ENCODE data around the gene OSBPL6. TPM values are rescaled to one million over a fixed set of nuclear protein-coding genes. Genes with fewer than 3 reads are reported as not detected.
"Not testable (repeated sequence)": the region's sequence is repeated elsewhere in the genome, so short reads cannot be mapped to it uniquely, and the experiment has no call there.

Gene OSBPL6
- polyA plus RNA-seq, 1 donor, result 4.6 TPM

DNA sequence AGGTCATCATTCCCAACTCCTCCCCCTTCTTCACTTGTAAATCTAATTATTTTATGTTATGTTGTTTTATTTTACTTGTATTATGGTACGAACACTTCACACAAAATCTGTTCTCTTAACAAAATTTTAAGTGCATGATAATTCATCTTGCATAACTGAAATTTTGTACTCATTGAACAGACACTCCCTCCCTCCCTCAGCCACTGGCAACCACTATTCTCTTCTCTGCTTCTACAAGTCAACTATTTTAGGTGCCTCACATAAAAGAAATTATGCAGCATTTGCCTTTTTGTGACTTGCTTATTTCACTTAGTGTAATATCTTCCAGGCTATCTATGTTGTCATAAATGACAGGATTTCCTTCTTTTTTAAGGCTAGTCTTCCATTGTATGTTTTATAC, 30.4 kb upstream of the OSBPL6 start:
- no peak overlapping the region for H3K27ac ChIP-seq (ENCODE audit: low read length)
- no peaks in the 10 kb centered on the region for H3K9me3 ChIP-seq (ENCODE audit: control insufficient read depth, low read depth, low read length)
- DNase-seq, result no peak
- H3K4me1 ChIP-seq (ENCODE audit: control insufficient read depth, insufficient read depth, low read length), result no peaks in the 10 kb centered on the region
- H3K27me3 ChIP-seq (ENCODE audit: control insufficient read depth, insufficient read depth, low read length), result no peaks in the 10 kb centered on the region
- no CpG with 5 or more reads among the region's 1 CpG for WGBS (ENCODE audit: insufficient coverage, low lambda C conversion rate)
- H3K4me3 ChIP-seq (ENCODE audit: low read length), result no peak overlapping the region
- no peaks in the 10 kb centered on the region for H3K36me3 ChIP-seq (ENCODE audit: control insufficient read depth, insufficient read depth, low read length)

GRCh38 chr2:178173657-178174056, 20.7 kb upstream of the OSBPL6 start:
- no peak overlapping the region for H3K27ac ChIP-seq (ENCODE audit: low read length)
- DNase-seq, result no peak
- 100% methylated on average over 1 of the region's 1 CpG for WGBS (ENCODE audit: insufficient coverage, low lambda C conversion rate)
- H3K4me3 ChIP-seq (ENCODE audit: low read length), result no peak overlapping the region
- no peaks in the 10 kb centered on the region for H3K9me3 ChIP-seq (ENCODE audit: control insufficient read depth, low read depth, low read length)
- no peaks in the 10 kb centered on the region for H3K4me1 ChIP-seq (ENCODE audit: control insufficient read depth, insufficient read depth, low read length)
- H3K27me3 ChIP-seq (ENCODE audit: control insufficient read depth, insufficient read depth, low read length), result no peaks in the 10 kb centered on the region
- H3K36me3 ChIP-seq (ENCODE audit: control insufficient read depth, insufficient read depth, low read length), result no peaks in the 10 kb centered on the region

GRCh38 chr2:178177066-178177679, 17.1 kb upstream of the OSBPL6 start:
- Histone ChIP-seq H3K4me1 (ENCODE audit: control insufficient read depth, insufficient read depth, low read length) (no peaks in the 10 kb centered on the region), H3K36me3 (ENCODE audit: control insufficient read depth, insufficient read depth, low read length) (no peaks in the 10 kb centered on the region), H3K9me3 (ENCODE audit: control insufficient read depth, low read depth, low read length) (no peaks in the 10 kb centered on the region), H3K27ac (ENCODE audit: low read length) (no peak overlapping the region), H3K4me3 (ENCODE audit: low read length) (no peak overlapping the region), H3K27me3 (ENCODE audit: control insufficient read depth, insufficient read depth, low read length) (no peaks in the 10 kb centered on the region)
- DNase-seq, result peak in 1 of 2 donors; percentile 16
- 100% methylated on average over 1 of the region's 1 CpG for WGBS (ENCODE audit: insufficient coverage, low lambda C conversion rate)

- DNase-seq; H3K9me3 ChIP-seq (ENCODE audit: control insufficient read depth, low read depth, low read length); H3K4me3 ChIP-seq (ENCODE audit: low read length); H3K27me3 ChIP-seq (ENCODE audit: control insufficient read depth, insufficient read depth, low read length); H3K27ac ChIP-seq (ENCODE audit: low read length); H3K36me3 ChIP-seq (ENCODE audit: control insufficient read depth, insufficient read depth, low read length); H3K4me1 ChIP-seq (ENCODE audit: control insufficient read depth, insufficient read depth, low read length): not testable (repeated sequence)
- no CpG with 5 or more reads among the region's 2 CpGs for WGBS (ENCODE audit: insufficient coverage, low lambda C conversion rate)
Observed at GRCh38 chr2:178180648-178181047, 13.7 kb upstream of the OSBPL6 start.

DNA sequence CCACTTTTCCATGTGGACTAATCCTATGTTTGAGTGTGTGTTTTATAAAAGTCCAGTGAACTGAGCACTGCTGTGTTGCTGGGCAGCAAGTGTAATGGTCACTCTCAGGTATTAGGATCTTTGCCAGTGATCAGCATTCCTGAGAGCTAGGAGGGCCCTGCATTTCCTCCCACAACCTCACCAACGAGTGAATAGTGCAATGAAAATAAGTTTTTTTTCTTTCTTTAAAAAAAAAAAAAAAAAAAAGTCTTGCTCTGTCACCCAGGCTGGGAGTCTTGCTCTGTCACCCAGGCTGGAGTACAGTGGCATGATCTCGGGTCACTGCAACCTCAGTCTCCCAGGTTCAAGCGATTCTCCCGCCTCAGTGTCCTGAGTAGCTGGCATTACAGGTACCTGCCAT, 6.5 kb upstream of the OSBPL6 start:
- Histone ChIP-seq H3K27me3 (ENCODE audit: control insufficient read depth, insufficient read depth, low read length) (peaks cover 15% of the 10 kb centered on the region), H3K4me1 (ENCODE audit: control insufficient read depth, insufficient read depth, low read length) (no peaks in the 10 kb centered on the region), H3K36me3 (ENCODE audit: control insufficient read depth, insufficient read depth, low read length) (no peaks in the 10 kb centered on the region), H3K9me3 (ENCODE audit: control insufficient read depth, low read depth, low read length) (no peaks in the 10 kb centered on the region), H3K27ac (ENCODE audit: low read length) (no peak overlapping the region), H3K4me3 (ENCODE audit: low read length) (no peak overlapping the region)
- WGBS (ENCODE audit: insufficient coverage, low lambda C conversion rate), result no CpG with 5 or more reads among the region's 4 CpGs
- DNase-seq, result no peak

DNA sequence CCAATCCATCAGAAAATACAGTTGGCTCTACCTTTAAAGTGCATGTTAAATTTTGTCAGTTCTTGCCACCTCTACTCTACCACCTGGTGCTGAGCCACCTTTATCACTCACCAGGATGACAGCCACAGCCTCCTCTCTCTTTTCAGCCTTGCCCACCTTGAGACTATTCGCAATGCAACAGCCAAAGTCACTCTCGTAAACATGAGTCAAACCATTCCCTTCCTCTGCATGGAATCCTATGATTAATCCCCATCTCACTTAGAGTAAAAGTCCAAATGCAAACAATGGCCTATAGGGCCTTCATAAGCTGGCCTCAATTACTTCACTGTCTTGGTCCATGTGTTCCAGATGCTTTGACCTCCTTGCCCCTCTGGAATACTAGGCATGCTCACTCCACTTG, 5.8 kb upstream of the OSBPL6 start:
- Histone ChIP-seq H3K4me1 (ENCODE audit: control insufficient read depth, insufficient read depth, low read length) (no peaks in the 10 kb centered on the region), H3K4me3 (ENCODE audit: low read length) (no peak overlapping the region), H3K36me3 (ENCODE audit: control insufficient read depth, insufficient read depth, low read length) (no peaks in the 10 kb centered on the region), H3K27me3 (ENCODE audit: control insufficient read depth, insufficient read depth, low read length) (peaks cover 19% of the 10 kb centered on the region), H3K9me3 (ENCODE audit: control insufficient read depth, low read depth, low read length) (no peaks in the 10 kb centered on the region), H3K27ac (ENCODE audit: low read length) (no peak overlapping the region)
- WGBS (ENCODE audit: insufficient coverage, low lambda C conversion rate), result no CpG with 5 or more reads among the region's 2 CpGs
- no peak for DNase-seq

- Histone ChIP-seq H3K36me3 (ENCODE audit: control insufficient read depth, insufficient read depth, low read length) (no peaks in the 10 kb centered on the region), H3K27ac (ENCODE audit: low read length) (no peak overlapping the region), H3K4me3 (ENCODE audit: low read length) (no peak overlapping the region), H3K4me1 (ENCODE audit: control insufficient read depth, insufficient read depth, low read length) (peaks cover 3% of the 10 kb centered on the region), H3K27me3 (ENCODE audit: control insufficient read depth, insufficient read depth, low read length) (peaks cover 19% of the 10 kb centered on the region), H3K9me3 (ENCODE audit: control insufficient read depth, low read depth, low read length) (no peaks in the 10 kb centered on the region)
- no peak for DNase-seq
- 40% methylated on average over 1 of the region's 6 CpGs for WGBS (ENCODE audit: insufficient coverage, low lambda C conversion rate)
Observed at GRCh38 chr2:178191004-178191508, 3.3 kb upstream of the OSBPL6 start.

GRCh38 chr2:178191511-178191910, 2.8 kb upstream of the OSBPL6 start:
- H3K9me3 ChIP-seq (ENCODE audit: control insufficient read depth, low read depth, low read length), result no peaks in the 10 kb centered on the region
- H3K4me1 ChIP-seq (ENCODE audit: control insufficient read depth, insufficient read depth, low read length), result peaks cover 3% of the 10 kb centered on the region
- H3K27ac ChIP-seq (ENCODE audit: low read length), result no peak overlapping the region
- DNase-seq, result no peak
- H3K36me3 ChIP-seq (ENCODE audit: control insufficient read depth, insufficient read depth, low read length), result no peaks in the 10 kb centered on the region
- H3K27me3 ChIP-seq (ENCODE audit: control insufficient read depth, insufficient read depth, low read length), result peaks cover 19% of the 10 kb centered on the region
- WGBS (ENCODE audit: insufficient coverage, low lambda C conversion rate), result no CpG with 5 or more reads among the region's 2 CpGs
- H3K4me3 ChIP-seq (ENCODE audit: low read length), result no peak overlapping the region

DNA sequence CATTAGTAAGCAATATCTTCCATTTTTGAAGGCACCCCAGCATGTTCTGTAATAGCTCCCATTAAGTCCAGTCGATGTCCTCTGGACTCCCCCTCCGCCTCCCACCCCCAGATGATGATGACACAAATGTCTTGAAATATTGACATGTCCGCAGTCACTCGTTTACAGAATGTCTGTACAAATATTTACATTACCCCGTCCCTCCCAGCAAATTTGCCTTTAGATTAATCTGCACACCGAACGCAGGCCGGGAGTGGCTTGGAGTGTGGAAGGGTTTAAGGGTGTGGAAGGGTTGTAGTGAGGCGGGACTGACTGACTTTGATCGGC, 853 bp upstream of the OSBPL6 start:
- WGBS (ENCODE audit: insufficient coverage, low lambda C conversion rate), result no CpG with 5 or more reads among the region's 10 CpGs

GRCh38 chr2:178194600-178195389, 483 bp downstream of the OSBPL6 start:
- peaks cover 19% of the 10 kb centered on the region for H3K27me3 ChIP-seq (ENCODE audit: control insufficient read depth, insufficient read depth, low read length)

More for the DNA sequence above, 853 bp upstream of the OSBPL6 start:
- H3K36me3 ChIP-seq (ENCODE audit: control insufficient read depth, insufficient read depth, low read length), result no peaks in the 10 kb centered on the region
- peak overlapping the region; percentile 60 for H3K4me3 ChIP-seq (ENCODE audit: low read length)
- H3K27me3 ChIP-seq (ENCODE audit: control insufficient read depth, insufficient read depth, low read length), result peaks cover 19% of the 10 kb centered on the region
- H3K27ac ChIP-seq (ENCODE audit: low read length), result peak overlapping the region; percentile 51
- H3K4me1 ChIP-seq (ENCODE audit: control insufficient read depth, insufficient read depth, low read length), result peaks cover 3% of the 10 kb centered on the region
- peak in 1 of 2 donors; percentile 23 for DNase-seq
- no peaks in the 10 kb centered on the region for H3K9me3 ChIP-seq (ENCODE audit: control insufficient read depth, low read depth, low read length)

More at GRCh38 chr2:178194600-178195389, 483 bp downstream of the OSBPL6 start:
- H3K9me3 ChIP-seq (ENCODE audit: control insufficient read depth, low read depth, low read length), result no peaks in the 10 kb centered on the region
- no peaks in the 10 kb centered on the region for H3K36me3 ChIP-seq (ENCODE audit: control insufficient read depth, insufficient read depth, low read length)
- DNase-seq, result peak in 1 of 2 donors; percentile 59
- peaks cover 3% of the 10 kb centered on the region for H3K4me1 ChIP-seq (ENCODE audit: control insufficient read depth, insufficient read depth, low read length)
- H3K27ac ChIP-seq (ENCODE audit: low read length), result peak overlapping the region; percentile 18
- WGBS (ENCODE audit: insufficient coverage, low lambda C conversion rate), result no CpG with 5 or more reads among the region's 83 CpGs
- peak overlapping the region; percentile 64 for H3K4me3 ChIP-seq (ENCODE audit: low read length)

All from large intestine (tissue), 3 donors.